A549 (cell line): Measurements from ENCODE around the gene NTM. TPM values are rescaled to one million over a fixed set of nuclear protein-coding genes. Genes with fewer than 3 reads are reported as not detected.

Experiments
- ATAC-seq, 2 experiments: fragments of 200-7000 bp in 1 of 2; fragments of >200 bp in 1 of 2; cut with Nextera tagmentation in 1 of 2; cut with Tn5 transposase in 1 of 2; 3 replicates each; pipeline versions ENCODE4 v1.8.0 to v1.9.1; 2018 to 2020; ENCODE audit warnings: mild to moderate bottlenecking in 1 of 2, moderate library complexity in 1 of 2
- CTCF ChIA-PET: fragments of 300-600 bp; sonication (Branson Sonifier 250); formaldehyde crosslinking; extraction: SDS; loops from one replicate; lab custom pipeline; 2021; ENCODE audit warnings: antibody characterized with exemption, inconsistent platforms; lab: Yijun Ruan, JAX
- POLR2A ChIA-PET: fragments of 350-600 bp; formaldehyde crosslinking; extraction: SDS; loops from one replicate; lab custom pipeline; 2021; ENCODE audit warnings: antibody characterized with exemption, inconsistent platforms; lab: Yijun Ruan, JAX
- DNase-seq, 2 experiments: peaks; one replicate each; pipeline versions ENCODE4 v3.0.0 to v3.0.0-alpha.2; 2011 to 2016; ENCODE audit warnings: low read depth in 1 of 2, low spot score in 1 of 2
- FAIRE-seq: peaks from 2 replicates; lab custom pipeline; 2011; peaks lifted over from hg19 to GRCh38; lab: Jason Lieb, UNC
- H3K27ac ChIP-seq, 2 experiments: fragments of >200 bp; sonication (Bioruptor Twin); formaldehyde crosslinking; 3 replicates each; pipeline ENCODE4 v1.5.1; 2016 to 2017
- H3K4me1 ChIP-seq: fragments of >200 bp; sonication (Bioruptor Twin); formaldehyde crosslinking; 3 replicates; pipeline ENCODE4 v1.6.1; 2016
- H3K4me2 ChIP-seq: fragments of >200 bp; sonication (Bioruptor Twin); formaldehyde crosslinking; 3 replicates; pipeline ENCODE4 v1.6.1; 2016
- H3K4me3 ChIP-seq: fragments of >200 bp; sonication (Bioruptor Twin); formaldehyde crosslinking; 3 replicates; pipeline ENCODE4 v1.5.1; 2016
- H3K9me3 ChIP-seq: fragments of >200 bp; sonication (Bioruptor Twin); formaldehyde crosslinking; 3 replicates; pipeline ENCODE4 v1.6.1; 2016
- CBX8 ChIP-seq: fragments of 200-600 bp; sonication (generic); IDR thresholded peaks from 2 replicates; pipeline ENCODE4 v1.6.1; 2016
- CHD4 ChIP-seq: fragments of 200-600 bp; sonication (generic); IDR thresholded peaks from 2 replicates; pipeline ENCODE4 v1.6.1; 2016; ENCODE audit warnings: antibody characterized with exemption, mild to moderate bottlenecking, borderline replicate concordance
- ESRRA ChIP-seq: fragments of 150-350 bp; IDR thresholded peaks from 2 replicates; pipeline ENCODE4 v1.6.1; 2014; ENCODE audit warnings: mild to moderate bottlenecking, low read length, borderline replicate concordance
- FOSB ChIP-seq: fragments of 250-450 bp; sonication (Bioruptor Pico); IDR thresholded peaks from 2 replicates; pipeline ENCODE4 v1.5.0; 2020; ENCODE audit warnings: mild to moderate bottlenecking, moderate library complexity
- FOXS1 ChIP-seq: fragments of 250-450 bp; sonication (Bioruptor Pico); IDR thresholded peaks from 2 replicates; pipeline ENCODE4 v1.5.0; 2020; ENCODE audit warnings: mild to moderate bottlenecking, moderate library complexity
- HDAC2 ChIP-seq: fragments of 200-600 bp; sonication (generic); IDR thresholded peaks from 2 replicates; pipeline ENCODE4 v1.6.1; 2016
- HOXA7 ChIP-seq: fragments of 250-450 bp; sonication (Bioruptor Pico); IDR thresholded peaks from 2 replicates; pipeline ENCODE4 v1.5.0; 2020; ENCODE audit warnings: mild to moderate bottlenecking, moderate library complexity
- HOXB13 ChIP-seq: fragments of 250-450 bp; sonication (Bioruptor Pico); IDR thresholded peaks from 2 replicates; pipeline ENCODE4 v1.5.0; 2020; ENCODE audit warnings: low read depth, mild to moderate bottlenecking, moderate library complexity
- HOXB5 ChIP-seq: fragments of 250-450 bp; sonication (Bioruptor Pico); IDR thresholded peaks from 2 replicates; pipeline ENCODE4 v1.5.0; 2020; ENCODE audit warnings: mild to moderate bottlenecking, moderate library complexity
- KDM1A ChIP-seq: fragments of 200-600 bp; sonication (generic); IDR thresholded peaks from 2 replicates; pipeline ENCODE4 v1.6.1; 2016; ENCODE audit warnings: low read depth, mild to moderate bottlenecking
- MAX ChIP-seq: IDR thresholded peaks from 2 replicates; pipeline ENCODE4 v1.6.1; 2012
- MAZ ChIP-seq: fragments of 150-350 bp; IDR thresholded peaks from 2 replicates; pipeline ENCODE4 v1.6.1; 2014; ENCODE audit warnings: antibody characterized with exemption, low read depth, low read length, borderline replicate concordance
- MYC ChIP-seq: IDR thresholded peaks from 2 replicates; pipeline ENCODE4 v1.6.1; 2012; ENCODE audit warnings: mild to moderate bottlenecking, inconsistent platforms, low read length, improper control_type of control experiment, borderline replicate concordance
- NFE2L2 ChIP-seq: fragments of 150-350 bp; conservative IDR thresholded peaks from 2 replicates; pipeline ENCODE4 v1.6.1; 2014; ENCODE audit warnings: low read length
- NPAS2 ChIP-seq: fragments of 250-450 bp; sonication (Bioruptor Pico); IDR thresholded peaks from 2 replicates; pipeline ENCODE4 v1.8.0; 2022; ENCODE audit warnings: mild to moderate bottlenecking, moderate library complexity, borderline replicate concordance
- NR3C1 ChIP-seq: fragments of >200 bp; sonication (Bioruptor Twin); formaldehyde crosslinking; IDR thresholded peaks from 3 replicates; pipeline ENCODE4 v1.6.1; 2017
- PHF8 ChIP-seq: fragments of 200-600 bp; sonication (generic); IDR thresholded peaks from 2 replicates; pipeline ENCODE4 v1.6.1; 2016; ENCODE audit warnings: low read depth, mild to moderate bottlenecking, antibody characterized with exemption, moderate library complexity, borderline replicate concordance
- POLR2AphosphoS2 ChIP-seq: conservative IDR thresholded peaks from 2 replicates; pipeline ENCODE4 v1.6.1; 2012; ENCODE audit warnings: low read length, improper control_type of control experiment, inconsistent platforms
- RAD21 ChIP-seq, 2 experiments: fragments of >200 bp in 1 of 2; sonication (Bioruptor Twin) in 1 of 2; formaldehyde crosslinking in 1 of 2; IDR thresholded peaks in 1 of 2; conservative IDR thresholded peaks in 1 of 2; 2 replicates in 1 of 2; 3 replicates in 1 of 2; pipeline ENCODE4 v1.6.1; 2012 to 2018; ENCODE audit warnings: inconsistent platforms in 1 of 2
- RARB ChIP-seq: fragments of 250-450 bp; sonication (Bioruptor Pico); IDR thresholded peaks from 2 replicates; pipeline ENCODE4 v1.8.0; 2021; ENCODE audit warnings: mild to moderate bottlenecking, moderate library complexity
- RFX5 ChIP-seq: fragments of 450-650 bp; IDR thresholded peaks from 2 replicates; pipeline ENCODE4 v1.7.1; 2014; ENCODE audit warnings: antibody characterized with exemption, mild to moderate bottlenecking, moderate library complexity
- RNF2 ChIP-seq: fragments of 200-600 bp; sonication (generic); IDR thresholded peaks from 2 replicates; pipeline ENCODE4 v1.6.1; 2016; ENCODE audit warnings: low read depth, mild to moderate bottlenecking, antibody characterized with exemption, moderate library complexity, borderline replicate concordance
- SREBF2 ChIP-seq: fragments of 450-650 bp; IDR thresholded peaks from 2 replicates; pipeline ENCODE4 v1.6.1; 2014; ENCODE audit warnings: mild to moderate bottlenecking, moderate library complexity
- TFCP2L1 ChIP-seq: fragments of 250-450 bp; sonication (Bioruptor Pico); IDR thresholded peaks from 2 replicates; pipeline ENCODE4 v1.5.0; 2021; ENCODE audit warnings: mild to moderate bottlenecking
- USF2 ChIP-seq: fragments of 450-650 bp; IDR thresholded peaks from 2 replicates; pipeline ENCODE4 v1.6.1; 2014; ENCODE audit warnings: antibody characterized with exemption
- ZC3H11A ChIP-seq: fragments of 450-650 bp; IDR thresholded peaks from 2 replicates; pipeline ENCODE4 v1.6.1; 2014; ENCODE audit warnings: antibody characterized with exemption, mild to moderate bottlenecking
- ZFP36 ChIP-seq: fragments of 450-650 bp; IDR thresholded peaks from 2 replicates; pipeline ENCODE4 v1.6.1; 2014; ENCODE audit warnings: borderline replicate concordance; ENCODE audit not compliant: partially characterized antibody
- ZNF302 ChIP-seq: fragments of 250-450 bp; sonication (Bioruptor Pico); IDR thresholded peaks from 2 replicates; pipeline ENCODE4 v1.9.0; 2021; ENCODE audit warnings: inconsistent platforms, mild to moderate bottlenecking, moderate library complexity
- ZSCAN20 ChIP-seq: fragments of 250-450 bp; sonication (Bioruptor Pico); IDR thresholded peaks from 2 replicates; pipeline ENCODE4 v1.8.0; 2022; ENCODE audit warnings: mild to moderate bottlenecking, moderate library complexity
- WGBS: methylation state at CpG from one replicate; pipeline ENCODE4 v1.1.6; 2017; ENCODE audit errors: missing lambda C conversion rate; 5-methylcytosine and 5-hydroxymethylcytosine counted together
- polyA plus RNA-seq, 4 experiments: library from polyadenylated mRNA; depleted of rRNA in 3 of 4; stranded (reverse); fragments of >200 nt; fragmentation: RNase III in 1 of 4; extraction: RNeasy Plus Mini Kit Qiagen cat#74134 plus additional on column Dnase treatment in 1 of 4; gene quantifications; 2 replicates in 3 of 4; 3 replicates in 1 of 4; pipeline ENCODE4 v1.2.3, GENCODE V29; 2011 to 2017
- TF ChIP-seq, protein P1 (sequence below): fragments of >200 bp; sonication (Bioruptor Twin); formaldehyde crosslinking; IDR thresholded peaks from 3 replicates; pipeline ENCODE4 v1.5.1; 2016
- TF ChIP-seq, protein P2 (sequence below): fragments of >200 bp; sonication (Bioruptor Twin); formaldehyde crosslinking; IDR thresholded peaks from 2 replicates; pipeline ENCODE4 v1.6.1; 2016
- TF ChIP-seq, protein P3 (sequence below): IDR thresholded peaks from 2 replicates; pipeline ENCODE4 v1.6.1; 2012

The NTM gene
- polyA plus RNA-seq, 2 of the 4 experiments (the other 2 are of a cell fraction) = not detected

DNA sequence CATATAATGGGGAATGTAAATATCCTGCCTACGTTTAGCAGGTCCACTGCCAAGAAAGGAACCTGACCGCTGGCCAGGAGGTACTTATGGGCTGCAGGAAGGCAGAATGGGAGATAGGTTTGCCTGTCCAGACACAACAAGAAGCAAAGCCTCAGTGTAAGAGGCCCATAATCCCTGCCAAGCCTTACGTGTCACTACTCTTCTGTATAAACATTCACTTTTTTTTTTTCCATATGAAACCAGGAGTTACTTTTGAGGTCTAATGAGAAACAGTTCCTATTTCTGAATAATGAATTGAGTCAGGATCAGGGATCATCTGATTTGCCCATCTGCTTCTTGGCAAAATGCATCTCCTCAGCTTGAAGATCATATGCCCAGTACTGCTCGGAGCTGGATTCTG lies 230.2 kb downstream of the NTM start:
- POLR2A ChIA-PET = no interaction called here
- H3K27ac ChIP-seq = no peak overlapping the region
- H3K4me2 ChIP-seq = no peak overlapping the region
- TF ChIP-seq HDAC2 (no peak), CHD4 (no peak), HOXA7 (CRISPR knock-in tag) (no peak), TFCP2L1 (CRISPR knock-in tag) (no peak)
- TF ChIP-seq, protein P1, sequence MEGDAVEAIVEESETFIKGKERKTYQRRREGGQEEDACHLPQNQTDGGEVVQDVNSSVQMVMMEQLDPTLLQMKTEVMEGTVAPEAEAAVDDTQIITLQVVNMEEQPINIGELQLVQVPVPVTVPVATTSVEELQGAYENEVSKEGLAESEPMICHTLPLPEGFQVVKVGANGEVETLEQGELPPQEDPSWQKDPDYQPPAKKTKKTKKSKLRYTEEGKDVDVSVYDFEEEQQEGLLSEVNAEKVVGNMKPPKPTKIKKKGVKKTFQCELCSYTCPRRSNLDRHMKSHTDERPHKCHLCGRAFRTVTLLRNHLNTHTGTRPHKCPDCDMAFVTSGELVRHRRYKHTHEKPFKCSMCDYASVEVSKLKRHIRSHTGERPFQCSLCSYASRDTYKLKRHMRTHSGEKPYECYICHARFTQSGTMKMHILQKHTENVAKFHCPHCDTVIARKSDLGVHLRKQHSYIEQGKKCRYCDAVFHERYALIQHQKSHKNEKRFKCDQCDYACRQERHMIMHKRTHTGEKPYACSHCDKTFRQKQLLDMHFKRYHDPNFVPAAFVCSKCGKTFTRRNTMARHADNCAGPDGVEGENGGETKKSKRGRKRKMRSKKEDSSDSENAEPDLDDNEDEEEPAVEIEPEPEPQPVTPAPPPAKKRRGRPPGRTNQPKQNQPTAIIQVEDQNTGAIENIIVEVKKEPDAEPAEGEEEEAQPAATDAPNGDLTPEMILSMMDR = no peak
- TF ChIP-seq, all 56 proteins: peak for 0
- CTCF ChIA-PET = no interaction called here
- FAIRE-seq (no peak), ATAC-seq (no peak), DNase-seq (no peak)
- H3K9me3 ChIP-seq = no peaks in the 10 kb centered on the region
- no peaks in the 10 kb centered on the region for H3K4me1 ChIP-seq
- no peak overlapping the region for H3K4me3 ChIP-seq
- WGBS = 6% methylated on average over 4 of the region's 4 CpGs

GRCh38 chr11:131601586-131601985 lies 231.2 kb downstream of the NTM start:
- no peak for FAIRE-seq

DNA sequence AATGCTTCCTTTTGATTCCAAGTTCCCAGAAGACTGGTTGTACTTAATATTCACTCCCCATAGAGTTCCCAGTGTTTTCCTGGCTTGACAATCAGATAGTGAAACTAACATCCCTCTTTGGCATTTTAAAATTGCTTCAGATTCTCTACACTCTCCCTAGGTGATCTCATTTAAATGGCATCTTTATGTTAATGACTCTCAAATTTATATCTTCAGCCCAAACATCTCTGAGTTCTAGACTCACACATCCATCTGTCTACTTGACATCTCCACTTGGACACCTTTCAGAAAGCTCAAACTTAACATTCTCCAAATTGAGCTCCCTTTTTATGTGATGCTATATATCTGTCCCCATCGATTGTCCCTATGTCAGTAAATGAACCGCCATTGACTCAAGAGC lies 232.0 kb downstream of the NTM start:
- Histone ChIP-seq H3K4me2 (no peak overlapping the region), H3K4me3 (no peak overlapping the region), H3K9me3 (no peaks in the 10 kb centered on the region), H3K27ac (no peak overlapping the region), H3K4me1 (no peaks in the 10 kb centered on the region)
- TF ChIP-seq MYC (no peak), NFE2L2 (no peak), ESRRA (no peak), FOSB (CRISPR knock-in tag) (no peak), HOXB13 (no peak), RAD21 (conservative IDR thresholded peaks at IDR 0.05 in 1 of 2, IDR thresholded peaks at IDR 0.05 in 1 of 2) (no peak), FOXS1 (no peak), CBX8 (no peak), MAZ (no peak), NR3C1 (no peak), NPAS2 (CRISPR knock-in tag) (no peak)
- TF ChIP-seq, protein P2, sequence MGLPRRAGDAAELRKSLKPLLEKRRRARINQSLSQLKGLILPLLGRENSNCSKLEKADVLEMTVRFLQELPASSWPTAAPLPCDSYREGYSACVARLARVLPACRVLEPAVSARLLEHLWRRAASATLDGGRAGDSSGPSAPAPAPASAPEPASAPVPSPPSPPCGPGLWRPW = no peak
- ChIA-PET POLR2A (no interaction called here), CTCF (no interaction called here)
- DNase-seq (no peak), FAIRE-seq (no peak), ATAC-seq (no peak)
- WGBS = 9% methylated on average over 2 of the region's 2 CpGs

More at GRCh38 chr11:131601586-131601985, 231.2 kb downstream of the NTM start:
- Histone ChIP-seq H3K4me3 (no peak overlapping the region), H3K4me2 (no peak overlapping the region), H3K9me3 (no peaks in the 10 kb centered on the region), H3K27ac (no peak overlapping the region), H3K4me1 (no peaks in the 10 kb centered on the region)
- POLR2A ChIA-PET = no interaction called here
- ATAC-seq = no peak
- TF ChIP-seq, protein P3, sequence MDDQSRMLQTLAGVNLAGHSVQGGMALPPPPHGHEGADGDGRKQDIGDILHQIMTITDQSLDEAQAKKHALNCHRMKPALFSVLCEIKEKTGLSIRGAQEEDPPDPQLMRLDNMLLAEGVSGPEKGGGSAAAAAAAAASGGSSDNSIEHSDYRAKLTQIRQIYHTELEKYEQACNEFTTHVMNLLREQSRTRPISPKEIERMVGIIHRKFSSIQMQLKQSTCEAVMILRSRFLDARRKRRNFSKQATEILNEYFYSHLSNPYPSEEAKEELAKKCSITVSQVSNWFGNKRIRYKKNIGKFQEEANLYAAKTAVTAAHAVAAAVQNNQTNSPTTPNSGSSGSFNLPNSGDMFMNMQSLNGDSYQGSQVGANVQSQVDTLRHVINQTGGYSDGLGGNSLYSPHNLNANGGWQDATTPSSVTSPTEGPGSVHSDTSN = no peak
- TF ChIP-seq RFX5 (no peak), RAD21 (conservative IDR thresholded peaks at IDR 0.05 in 1 of 2, IDR thresholded peaks at IDR 0.05 in 1 of 2) (no peak), HOXB5 (CRISPR knock-in tag) (no peak), ZSCAN20 (CRISPR knock-in tag) (no peak), ZNF302 (CRISPR knock-in tag) (no peak), ZC3H11A (no peak), CBX8 (no peak), PHF8 (no peak), SREBF2 (no peak), MAX (no peak), USF2 (no peak), POLR2AphosphoS2 (no peak), KDM1A (no peak), RNF2 (no peak), ZFP36 (no peak), NPAS2 (CRISPR knock-in tag) (no peak), RARB (CRISPR knock-in tag) (no peak)
- TF ChIP-seq, protein P2 = no peak
- no peak for DNase-seq
- CTCF ChIA-PET = no interaction called here
